Measurements from ENCODE around the gene CD4.

GRCh38 chr12:6851921-6852650 is 62.8 kb downstream of the CD4 start, which contains the start of gene USP5:
- TF ChIP-seq CTCF (conservative IDR thresholded peaks at IDR 0.05; ENCODE audit: low read length) (no peak), EZH2phosphoT487 (IDR thresholded peaks at IDR 0.05; ENCODE audit: borderline replicate concordance, low read depth, low read length) (no peak)

All from OCI-LY7 (cell line).